ENCODE data around the gene ZDHHC11B.

ZDHHC11B gene

GRCh38 chr5:675111-675870 lies 109.2 kb downstream of the ZDHHC11B start:
- TF ChIP-seq FOXM1 (IDR thresholded peaks at IDR 0.05; ENCODE audit: borderline replicate concordance, low read depth), result no peak

GRCh38 chr5:674630-675011 lies 109.9 kb downstream of the ZDHHC11B start:
- TF ChIP-seq EP300 (IDR thresholded peaks at IDR 0.05; ENCODE audit: borderline replicate concordance) (no peak), CEBPB (IDR thresholded peaks at IDR 0.05) (no peak), EGR1 (IDR thresholded peaks at IDR 0.05) (no peak), REST (IDR thresholded peaks at IDR 0.05; ENCODE audit: low read depth) (no peak), TEAD4 (IDR thresholded peaks at IDR 0.05) (no peak), USF1 (IDR thresholded peaks at IDR 0.05) (no peak), TAF1 (IDR thresholded peaks at IDR 0.05; ENCODE audit: low read depth) (no peak), YY1 (IDR thresholded peaks at IDR 0.05; ENCODE audit: low read depth) (no peak), CREB1 (IDR thresholded peaks at IDR 0.05; ENCODE audit: low read depth) (no peak), FOXM1 (IDR thresholded peaks at IDR 0.05; ENCODE audit: borderline replicate concordance, low read depth) (no peak), TCF12 (IDR thresholded peaks at IDR 0.05; ENCODE audit: low read depth) (no peak), NFIC (IDR thresholded peaks at IDR 0.05) (no peak), RAD21 (IDR thresholded peaks at IDR 0.05; ENCODE audit: low read depth) (no peak)

- TF ChIP-seq EP300 (IDR thresholded peaks at IDR 0.05; ENCODE audit: borderline replicate concordance), result no peak
- 0 out of 2 replicates have a peak, but pooled peaks have one; percentile 42 for TF ChIP-seq ZBTB7A (IDR thresholded peaks at IDR 0.05; ENCODE audit: low read depth)
- no peak for TF ChIP-seq TAF1 (IDR thresholded peaks at IDR 0.05; ENCODE audit: low read depth)
Observed at GRCh38 chr5:673831-674629, 110.5 kb downstream of the ZDHHC11B start.

- TF ChIP-seq RAD21 (IDR thresholded peaks at IDR 0.05; ENCODE audit: low read depth) (no peak), EGR1 (IDR thresholded peaks at IDR 0.05) (no peak), FOXM1 (IDR thresholded peaks at IDR 0.05; ENCODE audit: borderline replicate concordance, low read depth) (no peak), YY1 (IDR thresholded peaks at IDR 0.05; ENCODE audit: low read depth) (no peak), ZBTB7A (IDR thresholded peaks at IDR 0.05; ENCODE audit: low read depth) (no peak), TAF1 (IDR thresholded peaks at IDR 0.05; ENCODE audit: low read depth) (no peak), CREB1 (IDR thresholded peaks at IDR 0.05; ENCODE audit: low read depth) (no peak)
Observed at GRCh38 chr5:673161-673830, 111.2 kb downstream of the ZDHHC11B start.

GRCh38 chr5:672329-673160 lies 112.0 kb downstream of the ZDHHC11B start:
- 0 out of 2 replicates have a peak, but pooled peaks have one; percentile 23 for TF ChIP-seq NFIC (IDR thresholded peaks at IDR 0.05)
- TF ChIP-seq TAF1 (IDR thresholded peaks at IDR 0.05; ENCODE audit: low read depth), result no peak
- TF ChIP-seq REST (IDR thresholded peaks at IDR 0.05; ENCODE audit: low read depth), result no peak
- no peak for TF ChIP-seq TCF12 (IDR thresholded peaks at IDR 0.05; ENCODE audit: low read depth)
- TF ChIP-seq TEAD4 (IDR thresholded peaks at IDR 0.05), result no peak
- TF ChIP-seq USF1 (IDR thresholded peaks at IDR 0.05), result no peak
- no peak for TF ChIP-seq CREB1 (IDR thresholded peaks at IDR 0.05; ENCODE audit: low read depth)
- TF ChIP-seq ZBTB7A (IDR thresholded peaks at IDR 0.05; ENCODE audit: low read depth), result 0 out of 2 replicates have a peak, but pooled peaks have one; percentile 42
- TF ChIP-seq YY1 (IDR thresholded peaks at IDR 0.05; ENCODE audit: low read depth), result no peak
- no peak for TF ChIP-seq CEBPB (IDR thresholded peaks at IDR 0.05)
